Hepatocyte (in vitro differentiated cells): ENCODE data around the gene SLC12A6. TPM values are rescaled to one million over a fixed set of nuclear protein-coding genes. Genes with fewer than 3 reads are reported as not detected.
A peak's percentile ranks its signal among the peaks of the same experiment; 100 is the strongest.

ENCODE experiments used
- DNase-seq: peaks from one replicate; pipeline ENCODE4 v3.0.0-alpha.2; 2016; ENCODE audit warnings: low spot score
- H2AFZ ChIP-seq: fragments of 200-600 bp; sonication (generic); 2 replicates; pipeline ENCODE4 v1.6.0; 2016; ENCODE audit warnings: antibody characterized with exemption, mild to moderate bottlenecking
- H3K27ac ChIP-seq: fragments of 200-600 bp; sonication (generic); 2 replicates; pipeline ENCODE4 v1.5.1; 2016; ENCODE audit warnings: mild to moderate bottlenecking
- H3K27me3 ChIP-seq: fragments of 200-600 bp; sonication (generic); 2 replicates; pipeline ENCODE4 v1.6.1; 2016
- H3K36me3 ChIP-seq: fragments of 200-600 bp; sonication (generic); replicated peaks from 2 replicates; pipeline ENCODE4 v1.5.1; 2016; ENCODE audit warnings: low read depth; ENCODE audit not compliant: insufficient read depth
- H3K4me1 ChIP-seq: fragments of 200-600 bp; sonication (generic); 2 replicates; pipeline ENCODE4 v1.5.1; 2016; ENCODE audit warnings: mild to moderate bottlenecking, moderate library complexity; ENCODE audit not compliant: insufficient read depth
- H3K4me2 ChIP-seq: fragments of 200-600 bp; sonication (generic); 2 replicates; pipeline ENCODE4 v1.6.0; 2016
- H3K4me3 ChIP-seq: fragments of 200-600 bp; sonication (generic); 2 replicates; pipeline ENCODE4 v1.5.1; 2016; ENCODE audit warnings: mild to moderate bottlenecking
- H3K79me2 ChIP-seq: fragments of 200-600 bp; sonication (generic); 2 replicates; pipeline ENCODE4 v1.6.0; 2017; ENCODE audit warnings: mild to moderate bottlenecking
- H3K9me2 ChIP-seq: fragments of 200-600 bp; sonication (generic); replicated peaks from 2 replicates; pipeline ENCODE4 v1.6.0; 2017; ENCODE audit warnings: mild to moderate bottlenecking; ENCODE audit not compliant: insufficient read depth
- H3K9me3 ChIP-seq: fragments of 200-600 bp; sonication (generic); 2 replicates; pipeline ENCODE4 v1.5.1; 2016; ENCODE audit warnings: low read depth, mild to moderate bottlenecking
- H4K20me1 ChIP-seq: fragments of 200-600 bp; sonication (generic); 2 replicates; pipeline ENCODE4 v1.6.0; 2016; ENCODE audit warnings: mild to moderate bottlenecking; ENCODE audit not compliant: insufficient read depth, poor library complexity, severe bottlenecking
- CTCF ChIP-seq: fragments of 200-600 bp; sonication (generic); IDR thresholded peaks from 2 replicates; pipeline ENCODE4 v1.5.1; 2016; ENCODE audit warnings: antibody characterized with exemption, mild to moderate bottlenecking; ENCODE audit not compliant: poor library complexity
- EZH2 ChIP-seq: fragments of 200-600 bp; sonication (generic); IDR thresholded peaks from 2 replicates; pipeline ENCODE4 v1.6.1; 2016; ENCODE audit warnings: antibody characterized with exemption, mild to moderate bottlenecking, borderline replicate concordance
- EZH2phosphoT487 ChIP-seq: fragments of 200-600 bp; sonication (generic); IDR thresholded peaks from one replicate; pipeline ENCODE4 v1.6.1; 2018; ENCODE audit warnings: antibody characterized with exemption, mild to moderate bottlenecking, low read depth, moderate library complexity; ENCODE audit not compliant: unreplicated experiment, severe bottlenecking
- WGBS: methylation state at CpG from one replicate; pipeline ENCODE4 v1.1.6; 2016; ENCODE audit warnings: low lambda C conversion rate; ENCODE audit errors: missing lambda C conversion rate; 5-methylcytosine and 5-hydroxymethylcytosine counted together
- polyA plus RNA-seq: library from polyadenylated mRNA; unstranded; fragments of >200 nt; fragmentation: Nextera tagmentation; extraction: Ambion mirVana; gene quantifications from 2 replicates; pipeline ENCODE4 v1.2.1, GENCODE V29; 2016
- total RNA-seq: library from RNA; depleted of rRNA; stranded (reverse); fragments of >200 nt; gene quantifications from 2 replicates; pipeline ENCODE4 v1.2.3, GENCODE V29; 2014

Gene SLC12A6
- total and polyA plus RNA-seq, 2 experiments from 2014 or later, result 7.4 to 13.1 TPM

GRCh38 chr15:34362047-34362773, 24.6 kb upstream of the SLC12A6 start:
- H3K9me2 ChIP-seq, result no peaks in the 10 kb centered on the region
- H2AFZ ChIP-seq, result no peak overlapping the region
- no peak for DNase-seq
- H3K4me1 ChIP-seq, result peaks cover 6% of the 10 kb centered on the region
- no peaks in the 10 kb centered on the region for H4K20me1 ChIP-seq
- no peak overlapping the region for H3K27ac ChIP-seq
- no peaks in the 10 kb centered on the region for H3K9me3 ChIP-seq
- no peak overlapping the region for H3K4me2 ChIP-seq
- H3K79me2 ChIP-seq, result peaks cover 16% of the 10 kb centered on the region
- H3K36me3 ChIP-seq, result no peaks in the 10 kb centered on the region
- no peak for TF ChIP-seq CTCF
- no peak for TF ChIP-seq EZH2phosphoT487
- TF ChIP-seq EZH2, result no peak
- no peaks in the 10 kb centered on the region for H3K27me3 ChIP-seq
- WGBS, result 77% methylated on average over 10 of the region's 10 CpGs
- no peak overlapping the region for H3K4me3 ChIP-seq

- no peaks in the 10 kb centered on the region for H3K36me3 ChIP-seq
- WGBS, result 97% methylated on average over 7 of the region's 7 CpGs
Measured at GRCh38 chr15:34361278-34361677, 23.7 kb upstream of the SLC12A6 start.

GRCh38 chr15:34360298-34360697, 22.7 kb upstream of the SLC12A6 start:
- WGBS, result 56% methylated on average over 1 of the region's 1 CpG
- peaks cover 12% of the 10 kb centered on the region for H3K79me2 ChIP-seq
- peak; percentile 65 for DNase-seq
- TF ChIP-seq EZH2 (no peak), EZH2phosphoT487 (no peak), CTCF (no peak)
- H3K27me3 ChIP-seq, result no peaks in the 10 kb centered on the region
- no peak overlapping the region for H3K4me3 ChIP-seq
- H3K36me3 ChIP-seq, result no peaks in the 10 kb centered on the region
- H3K9me3 ChIP-seq, result no peaks in the 10 kb centered on the region
- H2AFZ ChIP-seq, result no peak overlapping the region
- H3K4me2 ChIP-seq, result no peak overlapping the region
- peaks cover 2% of the 10 kb centered on the region for H3K4me1 ChIP-seq
- no peaks in the 10 kb centered on the region for H3K9me2 ChIP-seq
- H4K20me1 ChIP-seq, result no peaks in the 10 kb centered on the region
- no peak overlapping the region for H3K27ac ChIP-seq

More at GRCh38 chr15:34361278-34361677, 23.7 kb upstream of the SLC12A6 start:
- TF ChIP-seq CTCF (no peak), EZH2 (no peak), EZH2phosphoT487 (no peak)
- Histone ChIP-seq H3K27me3 (no peaks in the 10 kb centered on the region), H3K4me2 (no peak overlapping the region), H3K9me3 (no peaks in the 10 kb centered on the region), H2AFZ (no peak overlapping the region), H4K20me1 (no peaks in the 10 kb centered on the region), H3K79me2 (peaks cover 16% of the 10 kb centered on the region), H3K27ac (no peak overlapping the region), H3K4me3 (no peak overlapping the region), H3K9me2 (no peaks in the 10 kb centered on the region), H3K4me1 (peaks cover 6% of the 10 kb centered on the region)
- DNase-seq, result no peak
